ENCODE measurements around the gene POLR2F.
"Not testable (repeated sequence)": the region's sequence is repeated elsewhere in the genome, so short reads cannot be mapped to it uniquely, and the experiment has no call there.

POLR2F gene

DNA sequence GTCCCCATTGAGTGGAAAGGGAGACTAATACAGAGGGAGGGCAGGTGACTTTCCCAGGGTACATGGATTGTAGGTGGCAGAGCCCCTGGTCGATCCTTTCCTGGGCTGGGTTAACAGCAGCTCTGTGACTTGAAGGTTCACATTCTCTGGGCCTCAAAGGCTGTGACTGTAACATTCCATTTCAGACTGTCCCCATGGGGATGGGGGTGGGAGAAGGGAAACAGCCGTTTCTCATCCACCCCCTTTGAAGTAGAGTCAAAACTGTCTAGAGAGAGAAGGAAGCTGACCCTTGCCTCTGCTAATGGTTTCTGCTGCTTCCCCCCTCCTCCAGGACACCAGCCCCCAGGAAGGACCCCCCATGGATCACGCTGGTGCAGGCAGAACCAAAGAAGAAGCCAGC, 28.2 kb upstream of the POLR2F start:
- no peak for DNase-seq (ENCODE audit: low read depth in 2 of 2)

DNA sequence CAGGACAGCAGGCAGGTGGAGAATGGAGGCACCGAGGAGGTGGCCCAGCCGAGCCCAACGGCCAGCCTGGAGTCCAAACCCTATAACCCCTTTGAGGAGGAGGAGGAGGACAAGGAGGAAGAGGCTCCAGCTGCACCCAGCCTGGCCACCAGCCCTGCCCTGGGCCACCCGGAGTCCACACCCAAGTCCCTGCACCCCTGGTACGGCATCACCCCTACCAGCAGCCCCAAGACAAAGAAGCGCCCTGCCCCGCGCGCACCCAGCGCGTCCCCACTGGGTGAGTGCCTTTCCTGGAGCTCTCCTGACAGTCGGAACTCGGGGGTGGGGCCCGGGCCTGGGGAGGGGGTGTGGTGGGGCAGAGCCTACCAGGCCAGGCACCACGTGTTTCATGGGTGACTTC, 27.7 kb upstream of the POLR2F start:
- no peak for DNase-seq (ENCODE audit: low read depth in 2 of 2)

DNA sequence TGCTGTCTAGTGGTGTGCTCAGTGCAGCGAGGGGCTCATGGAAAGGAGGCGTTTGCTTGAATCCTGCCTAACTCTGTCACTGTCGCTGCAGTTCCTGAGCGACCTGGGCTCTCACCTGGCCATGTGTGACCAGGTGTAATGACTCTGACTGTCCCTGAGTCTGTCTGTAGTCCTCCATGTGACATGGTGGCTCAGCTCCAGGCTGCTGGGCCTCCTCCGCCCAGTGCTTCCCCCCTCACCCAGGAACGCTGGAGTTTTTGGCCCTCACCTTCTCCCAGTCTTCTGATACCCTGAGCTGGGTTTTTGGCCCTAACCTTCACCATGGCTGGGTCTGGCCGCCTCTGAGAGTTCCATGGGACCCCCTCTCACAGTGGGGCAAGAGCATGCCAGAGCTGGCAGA, 27.1 kb upstream of the POLR2F start:
- no peak for DNase-seq (ENCODE audit: low read depth in 2 of 2)

DNA sequence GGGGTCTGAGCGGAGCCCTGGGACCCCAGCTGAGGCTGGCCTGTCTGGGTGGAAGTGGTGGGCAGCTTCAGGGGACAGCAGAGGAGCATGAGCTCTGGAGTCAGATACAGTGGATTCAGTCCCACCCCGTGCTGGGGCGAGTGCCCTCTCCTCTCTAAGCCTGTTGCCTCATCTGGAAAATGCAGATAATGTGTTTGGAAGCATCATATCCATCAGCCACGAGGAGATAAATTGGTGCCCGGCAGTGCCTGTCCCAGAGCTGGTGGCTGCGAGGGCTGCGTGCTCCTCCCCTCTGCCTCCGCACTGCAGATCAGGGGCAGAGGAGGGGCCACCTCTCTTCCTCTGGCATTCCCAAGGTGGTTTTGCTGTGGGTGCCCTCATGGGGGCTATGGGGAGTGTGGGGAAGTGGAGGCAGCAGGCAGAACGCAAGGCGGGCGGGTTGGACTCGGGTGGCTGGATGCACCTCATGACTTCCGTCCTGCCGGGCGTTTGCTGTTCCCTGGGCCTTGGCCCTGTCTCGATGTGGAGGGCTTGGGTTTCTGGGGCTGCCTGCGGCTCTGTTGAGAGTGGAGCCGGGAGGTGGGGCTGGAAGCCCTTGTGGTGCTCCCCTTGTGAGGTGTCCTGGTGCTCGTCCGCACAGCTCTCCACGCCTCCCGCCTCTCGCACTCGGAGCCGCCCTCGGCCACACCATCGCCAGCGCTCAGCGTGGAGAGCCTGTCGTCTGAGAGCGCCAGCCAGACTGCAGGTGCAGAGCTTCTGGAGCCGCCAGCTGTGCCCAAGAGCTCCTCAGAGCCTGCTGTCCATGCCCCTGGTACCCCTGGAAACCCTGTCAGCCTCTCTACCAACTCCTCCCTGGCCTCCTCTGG, 26.5 kb upstream of the POLR2F start:
- no peak for DNase-seq (ENCODE audit: low read depth in 2 of 2)

DNA sequence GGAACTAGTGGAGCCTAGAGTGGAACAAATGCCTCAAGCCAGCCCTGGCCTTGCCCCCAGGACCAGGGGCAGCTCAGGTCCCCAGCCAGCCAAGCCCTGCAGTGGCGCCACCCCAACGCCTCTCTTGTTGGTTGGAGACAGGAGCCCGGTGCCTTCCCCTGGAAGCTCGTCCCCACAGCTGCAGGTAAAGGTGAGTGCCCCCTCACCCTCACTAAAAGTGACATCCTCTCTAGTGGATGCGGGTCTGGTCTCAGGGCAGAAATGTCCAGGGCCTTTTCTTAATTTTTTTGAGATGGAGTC, 25.9 kb upstream of the POLR2F start:
- no peak for DNase-seq (ENCODE audit: low read depth in 2 of 2)

DNA sequence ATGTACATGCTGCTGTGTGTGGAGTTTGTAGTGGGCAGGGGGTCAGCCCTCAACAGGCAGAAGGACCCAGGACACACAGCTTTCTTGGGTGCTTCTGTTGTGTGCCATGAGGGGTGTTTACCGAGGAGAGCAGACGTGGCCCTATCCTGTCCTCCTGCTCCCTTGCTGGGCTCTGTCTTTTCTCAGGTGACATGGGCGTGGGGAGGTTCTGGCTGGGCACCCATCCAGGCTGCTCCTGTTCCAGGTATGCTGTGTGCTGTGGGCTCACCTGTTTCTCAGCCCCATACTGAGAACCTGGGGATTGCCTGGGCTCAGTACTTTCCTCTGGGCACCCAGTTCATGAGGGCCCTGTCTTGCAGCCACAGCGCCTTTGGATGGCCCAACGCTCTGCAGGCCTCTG, 24.1 kb upstream of the POLR2F start:
- DNase-seq (ENCODE audit: low read depth in 2 of 2) = no peak

DNA sequence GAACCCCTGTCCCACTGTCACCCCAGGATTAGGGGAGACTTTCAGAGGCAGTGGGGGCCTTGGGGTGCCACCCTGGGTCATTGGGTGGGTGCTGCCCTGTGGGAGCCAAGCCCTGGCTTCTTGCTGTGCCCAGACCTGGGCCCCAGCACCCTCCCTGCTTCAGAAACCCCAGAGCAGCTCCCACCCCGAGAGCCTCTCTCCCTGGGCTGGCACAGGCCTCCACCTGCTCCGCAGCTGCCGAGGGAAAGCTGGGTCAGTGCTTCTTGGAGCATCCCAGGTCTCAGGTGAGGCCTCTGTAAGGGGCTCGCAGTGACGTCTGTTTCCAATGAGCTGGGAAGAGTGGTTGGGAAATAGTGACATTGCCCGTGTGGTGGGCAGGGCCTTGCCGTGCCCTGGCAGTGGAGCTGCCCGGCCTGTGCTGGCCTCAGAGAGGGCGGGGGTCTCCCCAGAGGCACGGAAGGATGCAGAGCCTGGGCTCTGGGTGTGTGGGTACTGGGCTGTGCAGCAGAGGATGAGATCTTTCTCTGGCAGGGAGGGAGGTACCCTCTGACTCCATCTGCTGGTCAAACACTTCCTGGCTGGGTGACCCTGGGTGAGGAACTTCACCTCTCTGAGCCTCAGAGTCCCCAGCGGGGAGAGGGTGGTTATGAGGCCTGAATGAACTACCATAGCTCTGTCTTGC, 23.1 kb upstream of the POLR2F start:
- no peak for DNase-seq (ENCODE audit: low read depth in 2 of 2)

DNA sequence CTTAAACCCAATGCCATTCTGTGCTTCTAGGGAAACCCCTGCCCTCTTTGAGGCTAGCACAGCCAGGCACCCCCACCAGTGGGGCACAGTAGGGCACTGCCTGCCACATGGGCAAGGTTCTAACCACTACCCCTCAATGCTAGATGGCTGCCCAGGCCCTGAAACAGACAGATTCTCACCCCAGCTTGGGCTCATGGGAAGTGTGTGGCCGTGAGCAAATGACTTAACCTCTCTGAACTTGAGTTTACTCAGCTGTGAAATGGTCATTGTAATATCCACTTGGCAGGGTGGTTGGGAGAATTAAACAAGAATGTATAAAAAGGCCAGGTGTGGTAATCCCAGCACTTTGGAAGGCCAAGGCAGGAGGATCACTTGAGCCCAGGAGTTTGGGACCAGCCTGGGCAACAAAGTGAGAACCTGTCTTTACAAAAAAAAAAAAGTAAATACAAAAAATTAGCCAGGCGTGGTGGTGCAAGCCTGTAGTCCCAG, 22.5 kb upstream of the POLR2F start:
- no peak for DNase-seq (ENCODE audit: low read depth in 2 of 2)

- no peak for DNase-seq (ENCODE audit: low read depth in 2 of 2)
Measured at GRCh38 chr22:37931893-37932389, 21.6 kb upstream of the POLR2F start.

DNA sequence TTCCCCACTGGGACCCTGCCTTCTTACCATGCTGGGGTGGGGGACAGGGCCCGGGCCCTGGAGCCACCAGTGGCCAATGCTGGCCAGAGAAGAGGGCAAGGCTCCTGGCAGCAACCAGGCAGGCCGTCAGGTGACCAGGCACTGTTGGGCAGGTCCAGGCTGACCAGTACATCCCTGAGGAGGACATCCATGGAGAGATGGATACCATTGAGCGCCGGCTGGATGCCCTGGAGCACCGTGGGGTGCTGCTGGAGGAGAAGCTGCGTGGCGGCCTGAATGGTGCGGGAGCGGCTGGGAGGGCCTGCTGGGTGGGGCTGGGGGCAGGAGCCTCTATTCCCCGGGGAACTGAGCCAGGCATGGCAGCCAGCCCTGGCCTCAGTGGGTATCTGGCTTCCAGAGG, 21.1 kb upstream of the POLR2F start:
- no peak for DNase-seq (ENCODE audit: low read depth in 2 of 2)

GRCh38 chr22:37932821-37933578, 20.5 kb upstream of the POLR2F start:
- no peak for DNase-seq (ENCODE audit: low read depth in 2 of 2)

DNA sequence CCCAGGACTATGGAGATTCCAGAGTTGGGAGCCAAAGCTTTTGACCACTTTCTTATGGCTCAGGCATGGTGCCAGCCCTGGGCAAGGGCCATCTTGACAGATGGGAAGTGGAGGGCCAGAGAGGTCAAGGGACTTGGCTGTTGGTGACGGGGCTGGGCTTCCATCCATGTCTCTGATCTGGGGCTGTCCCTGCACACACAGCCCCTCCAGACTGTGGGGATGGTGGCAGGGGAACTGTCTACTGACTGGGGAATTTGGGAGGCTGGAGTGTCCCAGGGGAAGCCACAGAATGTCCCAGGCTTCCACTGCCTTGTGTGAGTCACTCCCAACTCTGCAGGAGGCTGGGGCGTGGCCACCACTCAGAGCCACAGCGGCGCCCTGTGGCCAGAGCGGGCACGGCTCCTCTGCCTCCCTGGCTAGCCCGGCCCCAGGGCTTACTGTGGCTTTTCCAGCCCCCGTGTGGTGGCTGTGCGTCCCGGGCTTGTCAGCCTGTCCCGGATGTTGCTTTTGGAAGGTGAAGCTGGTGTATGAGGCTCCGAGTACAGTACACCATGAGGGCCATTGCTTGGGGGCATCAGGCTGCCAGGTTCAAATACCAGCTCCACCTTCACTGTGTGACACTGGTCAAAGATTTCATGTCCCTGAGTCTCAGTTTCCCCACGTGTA, 19.7 kb upstream of the POLR2F start:
- DNase-seq (ENCODE audit: low read depth in 2 of 2) = peak; percentile 40 to 74

GRCh38 chr22:37940698-37941376, 12.7 kb upstream of the POLR2F start:
- DNase-seq (ENCODE audit: low read depth in 2 of 2) = no peak

- DNase-seq (ENCODE audit: low read depth in 2 of 2) = no peak
Measured at GRCh38 chr22:37942133-37942532, 11.4 kb upstream of the POLR2F start.

DNA sequence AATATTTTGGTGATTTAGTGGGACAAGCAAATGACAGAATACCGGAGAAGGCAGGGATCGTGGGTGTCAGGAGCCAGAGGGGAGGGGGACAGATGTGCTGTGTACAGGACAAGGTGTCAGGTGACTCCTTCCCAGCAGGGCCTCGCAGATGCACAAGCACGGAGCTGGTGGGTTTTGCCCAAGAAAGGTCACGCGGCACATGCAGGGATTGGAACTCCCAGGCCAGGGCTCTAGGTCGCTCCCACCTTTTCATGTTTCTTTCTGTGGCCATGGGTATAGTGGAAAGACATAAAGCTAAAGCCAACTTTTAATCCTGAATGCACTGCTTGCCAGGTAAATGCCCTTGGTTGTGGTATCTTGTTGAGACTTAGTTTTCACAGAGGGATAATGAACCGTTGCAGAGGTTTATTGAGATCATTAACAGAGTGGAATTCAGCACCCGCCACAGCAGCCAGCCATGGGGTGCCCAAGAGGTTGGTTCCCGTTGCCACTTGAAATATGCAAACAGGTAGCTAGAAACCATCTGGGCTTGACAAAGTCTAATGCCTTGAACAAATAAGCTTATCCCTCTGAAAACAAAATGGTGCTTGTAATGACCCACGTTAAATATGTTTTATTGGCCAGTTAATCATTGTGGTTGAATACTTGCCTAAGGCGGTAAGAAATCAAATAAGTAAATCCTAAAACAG, 10.2 kb upstream of the POLR2F start:
- DNase-seq (ENCODE audit: low read depth in 2 of 2) = no peak

GRCh38 chr22:37943825-37944198, 9.7 kb upstream of the POLR2F start:
- DNase-seq (ENCODE audit: low read depth in 2 of 2) = no peak

GRCh38 chr22:37944423-37944822, 9.1 kb upstream of the POLR2F start:
- not testable (repeated sequence) for DNase-seq (ENCODE audit: low read depth in 2 of 2)

GRCh38 chr22:37947142-37947795, 6.2 kb upstream of the POLR2F start:
- not testable (repeated sequence) for DNase-seq (ENCODE audit: low read depth in 2 of 2)

GRCh38 chr22:37951305-37951704, 2.2 kb upstream of the POLR2F start:
- DNase-seq (ENCODE audit: low read depth in 2 of 2) = no peak

- not testable (repeated sequence) for DNase-seq (ENCODE audit: low read depth in 2 of 2)
Measured at GRCh38 chr22:37952629-37953028, 870 bp upstream of the POLR2F start.
